Measurements from ENCODE around the gene PRDM11.
A peak's percentile ranks its signal among the peaks of the same experiment; 100 is the strongest.

PRDM11 gene

GRCh38 chr11:45143494-45143893 lies 2.9 kb upstream of the PRDM11 start:
- no peak overlapping the region for H3K4me3 ChIP-seq (ENCODE audit: low read length)
- no peak overlapping the region for H3K9ac ChIP-seq (ENCODE audit: low read length)
- H3K4me1 ChIP-seq (ENCODE audit: control insufficient read depth, low read depth, low read length), result peaks cover 9% of the 10 kb centered on the region
- no peaks in the 10 kb centered on the region for H3K9me3 ChIP-seq (ENCODE audit: control insufficient read depth, low read depth, low read length)
- peaks cover 41% of the 10 kb centered on the region for H3K27me3 ChIP-seq (ENCODE audit: control insufficient read depth, insufficient read depth, low read length)
- no peaks in the 10 kb centered on the region for H3K36me3 ChIP-seq (ENCODE audit: control insufficient read depth, low read depth, low read length)
- H3K27ac ChIP-seq (ENCODE audit: low read length), result no peak overlapping the region

GRCh38 chr11:45144126-45145082 lies 2.0 kb upstream of the PRDM11 start:
- Histone ChIP-seq H3K4me3 (ENCODE audit: low read length) (no peak overlapping the region), H3K9ac (ENCODE audit: low read length) (no peak overlapping the region), H3K27ac (ENCODE audit: low read length) (no peak overlapping the region), H3K36me3 (ENCODE audit: control insufficient read depth, low read depth, low read length) (no peaks in the 10 kb centered on the region), H3K27me3 (ENCODE audit: control insufficient read depth, insufficient read depth, low read length) (peaks cover 41% of the 10 kb centered on the region), H3K9me3 (ENCODE audit: control insufficient read depth, low read depth, low read length) (no peaks in the 10 kb centered on the region), H3K4me1 (ENCODE audit: control insufficient read depth, low read depth, low read length) (peaks cover 9% of the 10 kb centered on the region)

- Histone ChIP-seq H3K36me3 (ENCODE audit: control insufficient read depth, low read depth, low read length) (no peaks in the 10 kb centered on the region), H3K27ac (ENCODE audit: low read length) (no peak overlapping the region), H3K4me1 (ENCODE audit: control insufficient read depth, low read depth, low read length) (peaks cover 9% of the 10 kb centered on the region), H3K9ac (ENCODE audit: low read length) (no peak overlapping the region), H3K27me3 (ENCODE audit: control insufficient read depth, insufficient read depth, low read length) (peaks cover 41% of the 10 kb centered on the region), H3K9me3 (ENCODE audit: control insufficient read depth, low read depth, low read length) (no peaks in the 10 kb centered on the region), H3K4me3 (ENCODE audit: low read length) (peak overlapping the region; percentile 79)
These were observed 1.4 kb upstream of the PRDM11 start for GRCh38 chr11:45145083-45145378.

- peaks cover 41% of the 10 kb centered on the region for H3K27me3 ChIP-seq (ENCODE audit: control insufficient read depth, insufficient read depth, low read length)
- H3K27ac ChIP-seq (ENCODE audit: low read length), result no peak overlapping the region
- no peak overlapping the region for H3K9ac ChIP-seq (ENCODE audit: low read length)
- H3K4me3 ChIP-seq (ENCODE audit: low read length), result peak overlapping the region; percentile 79
- H3K36me3 ChIP-seq (ENCODE audit: control insufficient read depth, low read depth, low read length), result no peaks in the 10 kb centered on the region
- H3K9me3 ChIP-seq (ENCODE audit: control insufficient read depth, low read depth, low read length), result no peaks in the 10 kb centered on the region
- H3K4me1 ChIP-seq (ENCODE audit: control insufficient read depth, low read depth, low read length), result peaks cover 9% of the 10 kb centered on the region
These were observed 914 bp upstream of the PRDM11 start for GRCh38 chr11:45145379-45146071.

GRCh38 chr11:45147017-45147728 lies 734 bp downstream of the PRDM11 start:
- Histone ChIP-seq H3K4me1 (ENCODE audit: control insufficient read depth, low read depth, low read length) (peaks cover 9% of the 10 kb centered on the region), H3K4me3 (ENCODE audit: low read length) (peak overlapping the region; percentile 76), H3K9ac (ENCODE audit: low read length) (peak overlapping the region; percentile 60), H3K27me3 (ENCODE audit: control insufficient read depth, insufficient read depth, low read length) (peaks cover 36% of the 10 kb centered on the region), H3K9me3 (ENCODE audit: control insufficient read depth, low read depth, low read length) (no peaks in the 10 kb centered on the region), H3K27ac (ENCODE audit: low read length) (no peak overlapping the region), H3K36me3 (ENCODE audit: control insufficient read depth, low read depth, low read length) (no peaks in the 10 kb centered on the region)

GRCh38 chr11:45147891-45148675 lies 1.6 kb downstream of the PRDM11 start:
- Histone ChIP-seq H3K9ac (ENCODE audit: low read length) (peak overlapping the region; percentile 60), H3K4me3 (ENCODE audit: low read length) (peak overlapping the region; percentile 76), H3K27ac (ENCODE audit: low read length) (no peak overlapping the region)

GRCh38 chr11:45149483-45150056 lies 3.1 kb downstream of the PRDM11 start:
- H3K27me3 ChIP-seq (ENCODE audit: control insufficient read depth, insufficient read depth, low read length), result peaks cover 23% of the 10 kb centered on the region
- H3K9me3 ChIP-seq (ENCODE audit: control insufficient read depth, low read depth, low read length), result no peaks in the 10 kb centered on the region
- H3K36me3 ChIP-seq (ENCODE audit: control insufficient read depth, low read depth, low read length), result no peaks in the 10 kb centered on the region
- H3K4me1 ChIP-seq (ENCODE audit: control insufficient read depth, low read depth, low read length), result peaks cover 9% of the 10 kb centered on the region
- no peak overlapping the region for H3K9ac ChIP-seq (ENCODE audit: low read length)
- no peak overlapping the region for H3K27ac ChIP-seq (ENCODE audit: low read length)
- no peak overlapping the region for H3K4me3 ChIP-seq (ENCODE audit: low read length)

More at GRCh38 chr11:45147891-45148675, 1.6 kb downstream of the PRDM11 start:
- no peaks in the 10 kb centered on the region for H3K36me3 ChIP-seq (ENCODE audit: control insufficient read depth, low read depth, low read length)
- H3K4me1 ChIP-seq (ENCODE audit: control insufficient read depth, low read depth, low read length), result peaks cover 9% of the 10 kb centered on the region
- no peaks in the 10 kb centered on the region for H3K9me3 ChIP-seq (ENCODE audit: control insufficient read depth, low read depth, low read length)
- peaks cover 36% of the 10 kb centered on the region for H3K27me3 ChIP-seq (ENCODE audit: control insufficient read depth, insufficient read depth, low read length)

GRCh38 chr11:45150301-45150700 lies 3.9 kb downstream of the PRDM11 start:
- H3K4me3 ChIP-seq (ENCODE audit: low read length), result no peak overlapping the region
- H3K27ac ChIP-seq (ENCODE audit: low read length), result no peak overlapping the region
- peaks cover 9% of the 10 kb centered on the region for H3K4me1 ChIP-seq (ENCODE audit: control insufficient read depth, low read depth, low read length)
- H3K9ac ChIP-seq (ENCODE audit: low read length), result no peak overlapping the region
- H3K9me3 ChIP-seq (ENCODE audit: control insufficient read depth, low read depth, low read length), result no peaks in the 10 kb centered on the region
- no peaks in the 10 kb centered on the region for H3K36me3 ChIP-seq (ENCODE audit: control insufficient read depth, low read depth, low read length)
- peaks cover 16% of the 10 kb centered on the region for H3K27me3 ChIP-seq (ENCODE audit: control insufficient read depth, insufficient read depth, low read length)

GRCh38 chr11:45150943-45151342 lies 4.5 kb downstream of the PRDM11 start:
- Histone ChIP-seq H3K27ac (ENCODE audit: low read length) (no peak overlapping the region), H3K4me1 (ENCODE audit: control insufficient read depth, low read depth, low read length) (peaks cover 9% of the 10 kb centered on the region), H3K36me3 (ENCODE audit: control insufficient read depth, low read depth, low read length) (no peaks in the 10 kb centered on the region), H3K27me3 (ENCODE audit: control insufficient read depth, insufficient read depth, low read length) (peaks cover 10% of the 10 kb centered on the region), H3K9me3 (ENCODE audit: control insufficient read depth, low read depth, low read length) (no peaks in the 10 kb centered on the region), H3K9ac (ENCODE audit: low read length) (no peak overlapping the region), H3K4me3 (ENCODE audit: low read length) (no peak overlapping the region)

- H3K4me1 ChIP-seq (ENCODE audit: control insufficient read depth, low read depth, low read length), result peaks cover 9% of the 10 kb centered on the region
- H3K27ac ChIP-seq (ENCODE audit: low read length), result no peak overlapping the region
- peaks cover 10% of the 10 kb centered on the region for H3K27me3 ChIP-seq (ENCODE audit: control insufficient read depth, insufficient read depth, low read length)
- H3K4me3 ChIP-seq (ENCODE audit: low read length), result no peak overlapping the region
- H3K9me3 ChIP-seq (ENCODE audit: control insufficient read depth, low read depth, low read length), result no peaks in the 10 kb centered on the region
- no peaks in the 10 kb centered on the region for H3K36me3 ChIP-seq (ENCODE audit: control insufficient read depth, low read depth, low read length)
- no peak overlapping the region for H3K9ac ChIP-seq (ENCODE audit: low read length)
These were observed 5.0 kb downstream of the PRDM11 start for GRCh38 chr11:45151362-45151982.

Data from iPS-18a (cell line).